Esophagus muscularis mucosa (tissue), 3 donors: Measurements from ENCODE around the gene SPSB4.

Experiments used
- CTCF ChIP-seq, 3 experiments: fragments of 200-600 bp in 2 of 3; fragments of 450-650 bp in 1 of 3; sonication (generic) in 2 of 3; IDR thresholded peaks; one replicate each; pipeline ENCODE4 v1.5.1; 2017 to 2019; ENCODE audit warnings: antibody characterized with exemption in 3 of 3, mild to moderate bottlenecking in 2 of 3, moderate library complexity in 1 of 3
- POLR2A ChIP-seq: fragments of 450-650 bp; IDR thresholded peaks from one replicate; pipeline ENCODE4 v1.6.1; 2017; ENCODE audit warnings: antibody characterized with exemption, moderate library complexity, mild to moderate bottlenecking, low read depth

- TF ChIP-seq CTCF (IDR thresholded peaks at IDR 0.05) (no peak), POLR2A (no peak)
These were observed 20.9 kb upstream of the SPSB4 start for GRCh38 chr3:141030296-141030695.
